Measurements from ENCODE around the gene TLCD4. TPM values are rescaled to one million over a fixed set of nuclear protein-coding genes. Genes with fewer than 3 reads are reported as not detected.

Gene TLCD4
- total and polyA plus RNA-seq, 2 of the 13 experiments (the other 11 are each of a cell fraction or from before 2014, with no cell fraction given): 4.7 to 14.5 TPM

DNA sequence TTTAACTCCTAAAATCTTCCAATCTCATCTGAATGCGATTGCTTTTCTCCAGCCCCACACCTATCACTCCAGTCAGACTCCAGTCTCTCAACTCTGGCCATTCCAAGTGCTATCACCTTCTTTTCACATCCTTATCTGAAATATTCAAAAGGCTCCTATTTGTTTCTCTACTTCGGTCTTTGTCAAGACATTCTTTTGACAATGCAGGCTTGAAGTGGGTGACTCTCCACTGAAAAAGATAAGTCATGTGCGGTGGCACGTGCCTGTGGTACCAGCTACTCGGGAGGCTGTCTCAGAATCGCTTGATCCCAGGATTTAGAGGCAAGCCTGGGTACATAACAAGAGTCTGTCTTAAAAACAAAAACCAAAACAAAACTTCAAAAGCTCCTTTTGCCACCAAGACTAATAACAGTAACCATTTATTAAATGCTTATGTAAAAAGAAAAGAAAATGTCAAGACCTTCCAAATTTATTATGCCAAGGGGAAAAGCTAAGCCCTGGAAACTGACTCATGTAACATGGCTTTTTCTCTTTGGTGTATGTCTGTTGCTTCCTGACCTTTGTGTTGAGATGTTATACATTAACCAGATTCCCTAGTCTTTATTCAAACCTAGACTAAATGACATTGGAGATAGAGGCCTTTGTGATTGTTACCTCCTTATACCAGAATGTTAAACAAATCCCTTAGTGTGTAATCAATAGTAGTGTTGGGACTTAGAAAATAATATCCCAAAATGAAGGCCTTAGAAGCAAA, 48.0 kb upstream of the TLCD4 start (continued):
- TF ChIP-seq GABPA (IDR thresholded peaks at IDR 0.05; ENCODE audit: low read depth, low read length): no peak
- no peak for TF ChIP-seq GABPA (CRISPR knock-in tag; IDR thresholded peaks at IDR 0.05; ENCODE audit: low read depth)
- no peak for TF ChIP-seq ZNF329 (CRISPR knock-in tag; IDR thresholded peaks at IDR 0.05; ENCODE audit: low read depth)
- TF ChIP-seq ZFP36L1 (CRISPR knock-in tag; IDR thresholded peaks at IDR 0.05): no peak
- 0 out of 2 replicates have a peak, but pooled peaks have one; percentile 15 for TF ChIP-seq HDAC2 (CRISPR knock-in tag; IDR thresholded peaks at IDR 0.05)
- TF ChIP-seq, protein P1, sequence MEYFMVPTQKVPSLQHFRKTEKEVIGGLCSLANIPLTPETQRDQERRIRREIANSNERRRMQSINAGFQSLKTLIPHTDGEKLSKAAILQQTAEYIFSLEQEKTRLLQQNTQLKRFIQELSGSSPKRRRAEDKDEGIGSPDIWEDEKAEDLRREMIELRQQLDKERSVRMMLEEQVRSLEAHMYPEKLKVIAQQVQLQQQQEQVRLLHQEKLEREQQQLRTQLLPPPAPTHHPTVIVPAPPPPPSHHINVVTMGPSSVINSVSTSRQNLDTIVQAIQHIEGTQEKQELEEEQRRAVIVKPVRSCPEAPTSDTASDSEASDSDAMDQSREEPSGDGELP (IDR thresholded peaks at IDR 0.05; ENCODE audit: borderline replicate concordance, low read depth): no peak
- 0 out of 2 replicates have a peak, but pooled peaks have one; percentile 12 for TF ChIP-seq ELF4 (CRISPR knock-in tag; IDR thresholded peaks at IDR 0.05; ENCODE audit: borderline replicate concordance)
- TF ChIP-seq NCOR1 (IDR thresholded peaks at IDR 0.05; ENCODE audit: borderline replicate concordance, low read length): peak; percentile 58; the same call in 1 of the 2 replicates
- TF ChIP-seq HOXA9 (CRISPR knock-in tag; IDR thresholded peaks at IDR 0.05; ENCODE audit: borderline replicate concordance): no peak
- TF ChIP-seq ZNF441 (CRISPR knock-in tag; IDR thresholded peaks at IDR 0.05; ENCODE audit: borderline replicate concordance): no peak
- no peak for TF ChIP-seq HOXA7 (CRISPR knock-in tag; IDR thresholded peaks at IDR 0.05)
- no peak for TF ChIP-seq ZNF709 (CRISPR knock-in tag; IDR thresholded peaks at IDR 0.05)
- TF ChIP-seq RNF2 (conservative IDR thresholded peaks at IDR 0.05; ENCODE audit: low read depth): no peak
- TF ChIP-seq, protein P2, sequence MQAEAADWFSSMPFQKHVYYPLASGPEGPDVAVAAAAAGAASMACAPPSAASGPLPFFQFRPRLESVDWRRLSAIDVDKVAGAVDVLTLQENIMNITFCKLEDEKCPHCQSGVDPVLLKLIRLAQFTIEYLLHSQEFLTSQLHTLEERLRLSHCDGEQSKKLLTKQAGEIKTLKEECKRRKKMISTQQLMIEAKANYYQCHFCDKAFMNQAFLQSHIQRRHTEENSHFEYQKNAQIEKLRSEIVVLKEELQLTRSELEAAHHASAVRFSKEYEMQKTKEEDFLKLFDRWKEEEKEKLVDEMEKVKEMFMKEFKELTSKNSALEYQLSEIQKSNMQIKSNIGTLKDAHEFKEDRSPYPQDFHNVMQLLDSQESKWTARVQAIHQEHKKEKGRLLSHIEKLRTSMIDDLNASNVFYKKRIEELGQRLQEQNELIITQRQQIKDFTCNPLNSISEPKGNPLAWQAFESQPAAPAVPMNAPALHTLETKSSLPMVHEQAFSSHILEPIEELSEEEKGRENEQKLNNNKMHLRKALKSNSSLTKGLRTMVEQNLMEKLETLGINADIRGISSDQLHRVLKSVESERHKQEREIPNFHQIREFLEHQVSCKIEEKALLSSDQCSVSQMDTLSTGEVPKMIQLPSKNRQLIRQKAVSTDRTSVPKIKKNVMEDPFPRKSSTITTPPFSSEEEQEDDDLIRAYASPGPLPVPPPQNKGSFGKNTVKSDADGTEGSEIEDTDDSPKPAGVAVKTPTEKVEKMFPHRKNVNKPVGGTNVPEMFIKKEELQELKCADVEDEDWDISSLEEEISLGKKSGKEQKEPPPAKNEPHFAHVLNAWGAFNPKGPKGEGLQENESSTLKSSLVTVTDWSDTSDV (CRISPR knock-in tag; IDR thresholded peaks at IDR 0.05): no peak
- TF ChIP-seq RCOR2 (CRISPR knock-in tag; IDR thresholded peaks at IDR 0.05): no peak
- no peak for TF ChIP-seq ZIK1 (CRISPR knock-in tag; IDR thresholded peaks at IDR 0.05; ENCODE audit: borderline replicate concordance, low read depth)
- no peak for TF ChIP-seq ZNF331 (CRISPR knock-in tag; IDR thresholded peaks at IDR 0.05)
- peak; percentile 96 for TF ChIP-seq HNF1A (IDR thresholded peaks at IDR 0.05; ENCODE audit: low read depth)
- peak; percentile 92; the same call in 1 of the 2 replicates for TF ChIP-seq HNF1A (CRISPR knock-in tag; IDR thresholded peaks at IDR 0.05; ENCODE audit: borderline replicate concordance)
- no peak for TF ChIP-seq MLLT10 (CRISPR knock-in tag; IDR thresholded peaks at IDR 0.05)
- no peak for TF ChIP-seq BRCA1 (CRISPR knock-in tag; IDR thresholded peaks at IDR 0.05)
- TF ChIP-seq ERF (CRISPR knock-in tag; IDR thresholded peaks at IDR 0.05): no peak
- no peak; the same call in 1 of the 2 replicates for TF ChIP-seq HOXA5 (CRISPR knock-in tag; IDR thresholded peaks at IDR 0.05)
- TF ChIP-seq ARNT2 (CRISPR knock-in tag; IDR thresholded peaks at IDR 0.05; ENCODE audit: low read depth): no peak
- TF ChIP-seq FOXA3 (CRISPR knock-in tag; IDR thresholded peaks at IDR 0.05): peak; percentile 64
